Loucy (cell line): Measurements from ENCODE around the gene MGAT4B.

Source experiments
- H2AFZ ChIP-seq: fragments of 200-600 bp; sonication (generic); 2 replicates; pipeline ENCODE4 v1.6.0; 2016; ENCODE audit warnings: antibody characterized with exemption, mild to moderate bottlenecking, low read length, moderate library complexity
- H3F3A ChIP-seq: fragments of 200-600 bp; 2 replicates; pipeline ENCODE4 v1.6.0; 2016; ENCODE audit warnings: antibody characterized with exemption, low read depth, mild to moderate bottlenecking
- H3K27me3 ChIP-seq: fragments of 200-600 bp; sonication (generic); 2 replicates; pipeline ENCODE4 v1.6.1; 2014; ENCODE audit warnings: low read length, mild to moderate bottlenecking; ENCODE audit not compliant: insufficient read depth, poor library complexity, severe bottlenecking
- H3K36me3 ChIP-seq: fragments of 200-600 bp; sonication (generic); 2 replicates; pipeline ENCODE4 v1.6.1; 2016; ENCODE audit warnings: low read length; ENCODE audit not compliant: insufficient read depth
- H3K4me1 ChIP-seq: fragments of 200-600 bp; sonication (generic); 2 replicates; pipeline ENCODE4 v1.5.1; 2014; ENCODE audit warnings: low read length, mild to moderate bottlenecking; ENCODE audit not compliant: insufficient read depth, poor library complexity, severe bottlenecking
- H3K4me2 ChIP-seq: fragments of 200-600 bp; sonication (generic); 2 replicates; pipeline ENCODE4 v1.6.0; 2014; ENCODE audit warnings: antibody characterized with exemption, low read length, low read depth, mild to moderate bottlenecking; ENCODE audit not compliant: poor library complexity, severe bottlenecking
- H3K4me3 ChIP-seq: fragments of 200-600 bp; sonication (generic); 2 replicates; pipeline ENCODE4 v1.5.1; 2014; ENCODE audit warnings: low read length, mild to moderate bottlenecking, mixed read lengths; ENCODE audit not compliant: poor library complexity, severe bottlenecking
- H3K79me2 ChIP-seq: fragments of 200-600 bp; sonication (generic); 2 replicates; pipeline ENCODE4 v1.6.1; 2014; ENCODE audit warnings: low read length; ENCODE audit not compliant: insufficient read depth
- H3K9ac ChIP-seq: fragments of 200-600 bp; sonication (generic); 2 replicates; pipeline ENCODE4 v1.6.0; 2014; ENCODE audit warnings: mild to moderate bottlenecking, low read depth, low read length, moderate library complexity; ENCODE audit not compliant: poor library complexity, severe bottlenecking
- H3K9me2 ChIP-seq: fragments of 200-600 bp; sonication (generic); replicated peaks from 2 replicates; pipeline ENCODE4 v1.6.1; 2016; ENCODE audit warnings: low read depth, low read length, mixed read lengths
- H3K9me3 ChIP-seq: fragments of 200-600 bp; sonication (generic); 2 replicates; pipeline ENCODE4 v1.6.1; 2014; ENCODE audit warnings: mild to moderate bottlenecking, antibody characterized with exemption, low read length, low read depth; ENCODE audit not compliant: insufficient read depth
- H4K20me1 ChIP-seq: fragments of 200-600 bp; sonication (generic); 2 replicates; pipeline ENCODE4 v1.6.0; 2014; ENCODE audit warnings: antibody characterized with exemption, low read length, mild to moderate bottlenecking; ENCODE audit not compliant: insufficient read depth, poor library complexity, severe bottlenecking
- EZH2phosphoT487 ChIP-seq: fragments of 200-600 bp; IDR thresholded peaks from 2 replicates; pipeline ENCODE4 v1.6.1; 2018; ENCODE audit warnings: antibody characterized with exemption, mild to moderate bottlenecking, moderate library complexity, borderline replicate concordance
- TF ChIP-seq, protein P1 (sequence below): fragments of 200-600 bp; sonication (generic); conservative IDR thresholded peaks from 2 replicates; pipeline ENCODE4 v1.5.1; 2014; ENCODE audit warnings: mild to moderate bottlenecking, antibody characterized with exemption, low read length

The MGAT4B gene

DNA sequence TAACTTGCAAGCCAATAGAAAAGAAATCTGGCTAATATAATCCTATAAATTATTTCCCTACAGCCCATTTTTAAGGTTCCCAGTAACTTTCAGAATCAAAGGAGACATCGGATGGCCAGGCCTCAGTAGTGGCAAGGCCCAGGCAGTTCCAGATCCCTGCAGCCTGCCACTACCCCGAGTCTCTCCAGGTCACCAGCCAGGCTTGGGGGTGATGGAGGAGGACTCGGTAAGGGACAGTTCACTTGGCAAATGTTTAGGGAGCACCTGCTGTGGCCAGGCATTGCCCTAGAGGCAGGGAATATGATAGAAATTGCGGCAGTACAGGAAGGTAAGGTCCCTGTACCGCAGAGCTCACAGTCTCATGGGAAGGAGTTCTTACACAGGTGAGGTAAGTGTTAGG is 28.1 kb downstream of the MGAT4B start:
- Histone ChIP-seq H3K79me2 (no peaks in the 10 kb centered on the region), H3K9me3 (no peaks in the 10 kb centered on the region), H3K9ac (no peak overlapping the region), H3K4me3 (no peak overlapping the region), H3K9me2 (no peaks in the 10 kb centered on the region), H3K36me3 (peaks cover 21% of the 10 kb centered on the region; the same call in 1 of the 2 replicates), H4K20me1 (no peaks in the 10 kb centered on the region), H2AFZ (no peak overlapping the region), H3K4me2 (no peak overlapping the region), H3K27me3 (no peaks in the 10 kb centered on the region), H3K4me1 (no peaks in the 10 kb centered on the region), H3F3A (no peaks in the 10 kb centered on the region)
- TF ChIP-seq EZH2phosphoT487 = no peak
- TF ChIP-seq, protein P1, sequence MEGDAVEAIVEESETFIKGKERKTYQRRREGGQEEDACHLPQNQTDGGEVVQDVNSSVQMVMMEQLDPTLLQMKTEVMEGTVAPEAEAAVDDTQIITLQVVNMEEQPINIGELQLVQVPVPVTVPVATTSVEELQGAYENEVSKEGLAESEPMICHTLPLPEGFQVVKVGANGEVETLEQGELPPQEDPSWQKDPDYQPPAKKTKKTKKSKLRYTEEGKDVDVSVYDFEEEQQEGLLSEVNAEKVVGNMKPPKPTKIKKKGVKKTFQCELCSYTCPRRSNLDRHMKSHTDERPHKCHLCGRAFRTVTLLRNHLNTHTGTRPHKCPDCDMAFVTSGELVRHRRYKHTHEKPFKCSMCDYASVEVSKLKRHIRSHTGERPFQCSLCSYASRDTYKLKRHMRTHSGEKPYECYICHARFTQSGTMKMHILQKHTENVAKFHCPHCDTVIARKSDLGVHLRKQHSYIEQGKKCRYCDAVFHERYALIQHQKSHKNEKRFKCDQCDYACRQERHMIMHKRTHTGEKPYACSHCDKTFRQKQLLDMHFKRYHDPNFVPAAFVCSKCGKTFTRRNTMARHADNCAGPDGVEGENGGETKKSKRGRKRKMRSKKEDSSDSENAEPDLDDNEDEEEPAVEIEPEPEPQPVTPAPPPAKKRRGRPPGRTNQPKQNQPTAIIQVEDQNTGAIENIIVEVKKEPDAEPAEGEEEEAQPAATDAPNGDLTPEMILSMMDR = no peak

DNA sequence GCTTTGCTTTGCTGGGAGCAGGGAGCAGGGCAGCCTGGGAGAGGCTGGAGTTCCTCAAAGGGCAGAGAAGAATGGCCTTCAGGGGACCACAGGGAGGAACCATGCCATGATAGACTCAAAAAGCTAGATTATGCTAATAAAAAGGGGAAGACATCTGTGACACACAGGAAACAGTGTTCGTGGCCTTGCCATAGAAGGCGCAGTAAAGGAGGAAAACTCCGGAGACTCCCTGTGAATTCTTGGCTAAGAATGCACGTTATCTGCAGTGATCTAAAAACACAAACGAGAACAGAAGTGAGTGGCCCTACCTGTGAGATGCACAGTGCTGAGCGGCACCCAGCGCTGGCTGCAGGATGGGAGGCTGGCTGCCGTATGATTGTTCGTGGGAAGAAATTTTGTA is 28.8 kb downstream of the MGAT4B start:
- H3K27me3 ChIP-seq = no peaks in the 10 kb centered on the region
- H3K9me2 ChIP-seq = no peaks in the 10 kb centered on the region
- H3F3A ChIP-seq = no peaks in the 10 kb centered on the region
- TF ChIP-seq, protein P1 = no peak
- H3K9me3 ChIP-seq = no peaks in the 10 kb centered on the region
- H3K9ac ChIP-seq = no peak overlapping the region
- no peaks in the 10 kb centered on the region for H4K20me1 ChIP-seq
- no peaks in the 10 kb centered on the region for H3K79me2 ChIP-seq
- no peaks in the 10 kb centered on the region for H3K4me1 ChIP-seq
- H3K36me3 ChIP-seq = peaks cover 25% of the 10 kb centered on the region; the same call in 1 of the 2 replicates
- H2AFZ ChIP-seq = no peak overlapping the region
- H3K4me3 ChIP-seq = no peak overlapping the region
- no peak overlapping the region for H3K4me2 ChIP-seq

DNA sequence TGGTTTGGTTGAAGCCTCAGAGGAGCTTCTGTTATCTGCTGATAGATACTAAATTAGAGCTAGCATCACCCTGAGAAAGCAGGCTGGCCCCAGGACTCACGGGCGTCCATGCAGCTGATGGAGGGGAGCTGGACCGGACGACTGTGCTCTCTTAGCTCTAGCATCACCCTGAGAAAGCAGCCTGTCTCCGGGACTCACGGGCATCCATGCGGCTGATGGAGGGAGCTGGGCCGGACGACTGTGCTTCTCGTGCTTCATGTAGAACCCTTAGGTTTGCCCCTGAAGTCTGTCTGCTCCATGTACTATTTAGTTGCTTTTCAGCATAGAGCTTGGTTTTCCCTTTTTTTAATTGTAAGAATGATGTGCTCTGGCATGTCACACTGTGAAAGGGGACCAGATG is 29.2 kb downstream of the MGAT4B start:
- Histone ChIP-seq H3K27me3 (no peaks in the 10 kb centered on the region), H3K4me3 (no peak overlapping the region), H3F3A (no peaks in the 10 kb centered on the region), H3K36me3 (peaks cover 25% of the 10 kb centered on the region; the same call in 1 of the 2 replicates), H3K9me2 (no peaks in the 10 kb centered on the region), H3K79me2 (no peaks in the 10 kb centered on the region), H2AFZ (no peak overlapping the region), H3K4me2 (no peak overlapping the region), H3K9me3 (no peaks in the 10 kb centered on the region), H4K20me1 (no peaks in the 10 kb centered on the region), H3K9ac (no peak overlapping the region), H3K4me1 (no peaks in the 10 kb centered on the region)
- TF ChIP-seq EZH2phosphoT487 = no peak
- TF ChIP-seq, protein P1 = no peak
